ENCODE measurements around the gene CITED2. TPM values are rescaled to one million over a fixed set of nuclear protein-coding genes. Genes with fewer than 3 reads are reported as not detected.

Gene CITED2
- total RNA-seq, 1 donor from 2014 or later: 421 TPM

- peaks cover 6% of the 10 kb centered on the region for H3K4me1 Mint-ChIP-seq (ENCODE audit: unreplicated experiment)
- TF ChIP-seq CTCF (IDR thresholded peaks at IDR 0.05): no peak
- H3K27ac Mint-ChIP-seq (ENCODE audit: unreplicated experiment): no peak overlapping the region
- H3K4me3 Mint-ChIP-seq (ENCODE audit: unreplicated experiment): no peak overlapping the region
- H3K27me3 Mint-ChIP-seq (ENCODE audit: unreplicated experiment): no peaks in the 10 kb centered on the region
- no peaks in the 10 kb centered on the region for H3K36me3 Mint-ChIP-seq (ENCODE audit: unreplicated experiment)
- no peak for DNase-seq (ENCODE audit: extremely low spot score, unreplicated experiment)
- H3K9me3 Mint-ChIP-seq (ENCODE audit: unreplicated experiment): no peaks in the 10 kb centered on the region
Measured at GRCh38 chr6:139394027-139394649, 19.7 kb upstream of the CITED2 start.

- Mint-ChIP-seq H3K4me1 (ENCODE audit: unreplicated experiment) (peaks cover 2% of the 10 kb centered on the region), H3K9me3 (ENCODE audit: unreplicated experiment) (no peaks in the 10 kb centered on the region), H3K36me3 (ENCODE audit: unreplicated experiment) (no peaks in the 10 kb centered on the region), H3K27me3 (ENCODE audit: unreplicated experiment) (no peaks in the 10 kb centered on the region), H3K27ac (ENCODE audit: unreplicated experiment) (no peak overlapping the region), H3K4me3 (ENCODE audit: unreplicated experiment) (no peak overlapping the region)
- TF ChIP-seq CTCF (IDR thresholded peaks at IDR 0.05): no peak
- DNase-seq (ENCODE audit: extremely low spot score, unreplicated experiment): no peak
Measured at GRCh38 chr6:139392794-139393193, 18.3 kb upstream of the CITED2 start.

GRCh38 chr6:139391709-139392108 lies 17.3 kb upstream of the CITED2 start:
- H3K4me3 Mint-ChIP-seq (ENCODE audit: unreplicated experiment): no peak overlapping the region
- no peak overlapping the region for H3K27ac Mint-ChIP-seq (ENCODE audit: unreplicated experiment)
- H3K9me3 Mint-ChIP-seq (ENCODE audit: unreplicated experiment): no peaks in the 10 kb centered on the region
- no peaks in the 10 kb centered on the region for H3K36me3 Mint-ChIP-seq (ENCODE audit: unreplicated experiment)
- DNase-seq (ENCODE audit: extremely low spot score, unreplicated experiment): no peak
- H3K27me3 Mint-ChIP-seq (ENCODE audit: unreplicated experiment): no peaks in the 10 kb centered on the region
- TF ChIP-seq CTCF (IDR thresholded peaks at IDR 0.05): no peak
- peaks cover 2% of the 10 kb centered on the region for H3K4me1 Mint-ChIP-seq (ENCODE audit: unreplicated experiment)

GRCh38 chr6:139390447-139390846 lies 16.0 kb upstream of the CITED2 start:
- Mint-ChIP-seq H3K9me3 (ENCODE audit: unreplicated experiment) (no peaks in the 10 kb centered on the region), H3K4me3 (ENCODE audit: unreplicated experiment) (no peak overlapping the region), H3K4me1 (ENCODE audit: unreplicated experiment) (peaks cover 2% of the 10 kb centered on the region), H3K27ac (ENCODE audit: unreplicated experiment) (no peak overlapping the region), H3K27me3 (ENCODE audit: unreplicated experiment) (no peaks in the 10 kb centered on the region), H3K36me3 (ENCODE audit: unreplicated experiment) (no peaks in the 10 kb centered on the region)
- TF ChIP-seq CTCF (IDR thresholded peaks at IDR 0.05): no peak
- no peak for DNase-seq (ENCODE audit: extremely low spot score, unreplicated experiment)

GRCh38 chr6:139388384-139388783 lies 13.9 kb upstream of the CITED2 start:
- no peaks in the 10 kb centered on the region for H3K27me3 Mint-ChIP-seq (ENCODE audit: unreplicated experiment)
- no peak overlapping the region for H3K27ac Mint-ChIP-seq (ENCODE audit: unreplicated experiment)
- no peak for DNase-seq (ENCODE audit: extremely low spot score, unreplicated experiment)
- peaks cover 10% of the 10 kb centered on the region for H3K4me1 Mint-ChIP-seq (ENCODE audit: unreplicated experiment)
- H3K36me3 Mint-ChIP-seq (ENCODE audit: unreplicated experiment): no peaks in the 10 kb centered on the region
- no peaks in the 10 kb centered on the region for H3K9me3 Mint-ChIP-seq (ENCODE audit: unreplicated experiment)
- no peak for TF ChIP-seq CTCF (IDR thresholded peaks at IDR 0.05)
- H3K4me3 Mint-ChIP-seq (ENCODE audit: unreplicated experiment): no peak overlapping the region

Measured in osteocyte (in vitro differentiated cells).